GM19372 (cell line): Measurements from ENCODE around the gene CES5A.
"Not testable (repeated sequence)": the region's sequence is repeated elsewhere in the genome, so short reads cannot be mapped to it uniquely, and the experiment has no call there.

Source experiments
- ATAC-seq: cut with Tn5 transposase; IDR thresholded peaks from one replicate; pipeline ENCODE4 v1.9.1; 2021; ENCODE audit warnings: mild to moderate bottlenecking, low read depth, moderate library complexity; ENCODE audit not compliant: unreplicated experiment

CES5A gene

DNA sequence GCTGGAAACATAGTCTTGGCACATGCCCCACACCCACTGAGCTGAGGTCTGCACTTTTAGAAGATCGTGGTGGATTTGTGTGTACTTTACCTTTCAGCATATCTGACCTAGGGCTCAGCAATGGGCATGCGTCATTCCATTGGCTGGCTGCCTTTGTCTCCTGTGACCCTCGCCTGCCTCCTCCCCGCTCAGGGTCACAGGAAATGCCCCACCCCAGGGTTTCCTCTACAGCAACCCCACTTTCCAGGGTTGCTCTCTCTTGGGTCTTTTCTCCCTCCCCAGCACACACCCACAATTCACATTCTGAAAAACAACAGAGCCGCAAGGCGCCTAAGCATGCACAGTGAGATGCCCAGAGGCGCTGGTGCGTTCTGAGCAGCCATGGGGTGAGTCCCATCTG is 71.5 kb downstream of the CES5A start:
- ATAC-seq = not testable (repeated sequence)
